ENCODE results near the gene TPM4. TPM values are rescaled to one million over a fixed set of nuclear protein-coding genes. Genes with fewer than 3 reads are reported as not detected.

The TPM4 gene
- total and polyA plus RNA-seq, 2 of the 13 experiments (the other 11 are each of a cell fraction or from before 2014, with no cell fraction given): 180 to 188 TPM

DNA sequence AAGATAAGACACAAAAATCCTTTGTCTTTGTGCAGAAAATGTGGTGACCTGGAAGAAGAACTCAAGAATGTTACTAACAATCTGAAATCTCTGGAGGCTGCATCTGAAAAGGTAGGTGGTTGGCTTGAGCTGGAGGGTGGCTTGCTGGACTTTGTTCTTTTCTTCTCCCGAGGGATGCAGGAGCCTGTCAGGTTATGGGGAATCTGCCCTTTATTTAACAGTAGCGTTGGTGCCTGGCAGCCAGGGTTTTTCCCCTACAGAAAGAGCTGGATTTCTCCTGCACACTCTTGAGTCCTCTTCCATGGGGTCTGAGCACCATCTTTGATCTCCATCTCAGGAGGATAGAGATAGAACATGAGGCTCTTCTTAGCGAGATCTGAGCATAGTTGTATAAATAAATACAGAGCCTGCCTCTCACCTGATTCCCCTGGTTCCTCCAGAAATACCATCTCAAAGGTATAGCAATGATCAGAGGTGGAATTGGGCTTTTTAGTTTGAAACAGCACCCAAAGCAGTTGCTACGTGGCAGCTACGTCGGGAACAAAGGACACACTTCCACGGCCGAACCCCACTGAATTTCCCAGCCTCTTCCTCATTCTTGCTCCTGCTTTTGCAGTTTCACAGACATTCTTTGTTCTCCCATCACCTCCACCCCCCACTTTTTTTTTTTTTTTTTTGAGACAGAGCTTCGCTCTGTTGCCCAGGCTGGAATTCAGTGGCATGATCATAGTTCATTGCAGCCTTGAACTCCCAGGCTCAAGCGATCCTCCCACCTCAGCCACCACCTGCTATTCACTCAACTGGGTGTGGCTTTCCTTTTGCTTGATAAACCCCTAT is 12.9 kb downstream of the TPM4 start (continued):
- TF ChIP-seq SKI (IDR thresholded peaks at IDR 0.05; ENCODE audit: partially characterized antibody) (peak; percentile 90), SOX13 (IDR thresholded peaks at IDR 0.05) (peak; percentile 68; the same call in 1 of the 2 replicates), SOX13 (CRISPR knock-in tag; conservative IDR thresholded peaks at IDR 0.05 in 1 of 2, IDR thresholded peaks at IDR 0.05 in 1 of 2) (peak in 1 of 2 experiments; percentile 83; a peak in 2 of 4 replicates), CREM (IDR thresholded peaks at IDR 0.05) (peak; percentile 52; the same call in 1 of the 2 replicates), CREM (CRISPR knock-in tag; IDR thresholded peaks at IDR 0.05) (no peak), FOXP1 (IDR thresholded peaks at IDR 0.05) (no peak), FOXP1 (CRISPR knock-in tag; IDR thresholded peaks at IDR 0.05) (peak; percentile 9; the same call in 1 of the 2 replicates), ZSCAN21 (CRISPR knock-in tag; IDR thresholded peaks at IDR 0.05; ENCODE audit: borderline replicate concordance) (no peak), ASH2L (IDR thresholded peaks at IDR 0.05; ENCODE audit: insufficient read length, low read depth, low read length) (peak; percentile 60), ZMYM2 (CRISPR knock-in tag; IDR thresholded peaks at IDR 0.05) (0 out of 2 replicates have a peak, but pooled peaks have one; percentile 23), RCOR2 (CRISPR knock-in tag; IDR thresholded peaks at IDR 0.05) (0 out of 2 replicates have a peak, but pooled peaks have one; percentile 63), RXRA (CRISPR knock-in tag; IDR thresholded peaks at IDR 0.05) (peak; percentile 78; the same call in 1 of the 2 replicates), RFXAP (CRISPR knock-in tag; IDR thresholded peaks at IDR 0.05; ENCODE audit: borderline replicate concordance) (0 out of 2 replicates have a peak, but pooled peaks have one; percentile 40), HNF4G (IDR thresholded peaks at IDR 0.05; ENCODE audit: borderline replicate concordance, low read depth, low read length) (peak; percentile 48), HNF4G (CRISPR knock-in tag; IDR thresholded peaks at IDR 0.05; ENCODE audit: borderline replicate concordance, low read depth) (no peak), NR2F6 (IDR thresholded peaks at IDR 0.05) (no peak), NR2F6 (CRISPR knock-in tag; IDR thresholded peaks at IDR 0.05) (peak; percentile 63; the same call in 1 of the 2 replicates), LBX2 (CRISPR knock-in tag; IDR thresholded peaks at IDR 0.05; ENCODE audit: borderline replicate concordance) (no peak), ZBTB7B (CRISPR knock-in tag; IDR thresholded peaks at IDR 0.05) (peak; percentile 20; the same call in 1 of the 2 replicates), RARA (CRISPR knock-in tag; IDR thresholded peaks at IDR 0.05) (peak; percentile 87), ETV5 (CRISPR knock-in tag; IDR thresholded peaks at IDR 0.05; ENCODE audit: borderline replicate concordance) (peak; percentile 23; the same call in 1 of the 2 replicates)
- TF ChIP-seq, protein P1, sequence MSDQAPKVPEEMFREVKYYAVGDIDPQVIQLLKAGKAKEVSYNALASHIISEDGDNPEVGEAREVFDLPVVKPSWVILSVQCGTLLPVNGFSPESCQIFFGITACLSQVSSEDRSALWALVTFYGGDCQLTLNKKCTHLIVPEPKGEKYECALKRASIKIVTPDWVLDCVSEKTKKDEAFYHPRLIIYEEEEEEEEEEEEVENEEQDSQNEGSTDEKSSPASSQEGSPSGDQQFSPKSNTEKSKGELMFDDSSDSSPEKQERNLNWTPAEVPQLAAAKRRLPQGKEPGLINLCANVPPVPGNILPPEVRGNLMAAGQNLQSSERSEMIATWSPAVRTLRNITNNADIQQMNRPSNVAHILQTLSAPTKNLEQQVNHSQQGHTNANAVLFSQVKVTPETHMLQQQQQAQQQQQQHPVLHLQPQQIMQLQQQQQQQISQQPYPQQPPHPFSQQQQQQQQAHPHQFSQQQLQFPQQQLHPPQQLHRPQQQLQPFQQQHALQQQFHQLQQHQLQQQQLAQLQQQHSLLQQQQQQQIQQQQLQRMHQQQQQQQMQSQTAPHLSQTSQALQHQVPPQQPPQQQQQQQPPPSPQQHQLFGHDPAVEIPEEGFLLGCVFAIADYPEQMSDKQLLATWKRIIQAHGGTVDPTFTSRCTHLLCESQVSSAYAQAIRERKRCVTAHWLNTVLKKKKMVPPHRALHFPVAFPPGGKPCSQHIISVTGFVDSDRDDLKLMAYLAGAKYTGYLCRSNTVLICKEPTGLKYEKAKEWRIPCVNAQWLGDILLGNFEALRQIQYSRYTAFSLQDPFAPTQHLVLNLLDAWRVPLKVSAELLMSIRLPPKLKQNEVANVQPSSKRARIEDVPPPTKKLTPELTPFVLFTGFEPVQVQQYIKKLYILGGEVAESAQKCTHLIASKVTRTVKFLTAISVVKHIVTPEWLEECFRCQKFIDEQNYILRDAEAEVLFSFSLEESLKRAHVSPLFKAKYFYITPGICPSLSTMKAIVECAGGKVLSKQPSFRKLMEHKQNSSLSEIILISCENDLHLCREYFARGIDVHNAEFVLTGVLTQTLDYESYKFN (CRISPR knock-in tag; conservative IDR thresholded peaks at IDR 0.05): peak; percentile 57; the same call in 1 of the 2 replicates
- TF ChIP-seq, protein P2, sequence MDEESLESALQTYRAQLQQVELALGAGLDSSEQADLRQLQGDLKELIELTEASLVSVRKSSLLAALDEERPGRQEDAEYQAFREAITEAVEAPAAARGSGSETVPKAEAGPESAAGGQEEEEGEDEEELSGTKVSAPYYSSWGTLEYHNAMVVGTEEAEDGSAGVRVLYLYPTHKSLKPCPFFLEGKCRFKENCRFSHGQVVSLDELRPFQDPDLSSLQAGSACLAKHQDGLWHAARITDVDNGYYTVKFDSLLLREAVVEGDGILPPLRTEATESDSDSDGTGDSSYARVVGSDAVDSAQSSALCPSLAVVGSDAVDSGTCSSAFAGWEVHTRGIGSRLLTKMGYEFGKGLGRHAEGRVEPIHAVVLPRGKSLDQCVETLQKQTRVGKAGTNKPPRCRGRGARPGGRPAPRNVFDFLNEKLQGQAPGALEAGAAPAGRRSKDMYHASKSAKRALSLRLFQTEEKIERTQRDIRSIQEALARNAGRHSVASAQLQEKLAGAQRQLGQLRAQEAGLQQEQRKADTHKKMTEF (CRISPR knock-in tag; IDR thresholded peaks at IDR 0.05): peak; percentile 50; the same call in 1 of the 2 replicates

Data from HepG2 (cell line).